GM23338 (cell line): Measurements from ENCODE around the gene ME3. TPM values are rescaled to one million over a fixed set of nuclear protein-coding genes. Genes with fewer than 3 reads are reported as not detected.

ENCODE experiments used
- ATAC-seq: fragments of 200-7000 bp; cut with Tn5 transposase; 3 replicates; pipeline ENCODE4 v1.9.1; 2020
- DNase-seq: peaks from one replicate; pipeline ENCODE4 v3.0.0-alpha.2; 2015; ENCODE audit warnings: low spot score
- H2AFZ ChIP-seq: fragments of 200-600 bp; sonication (generic); 2 replicates; pipeline ENCODE4 v1.8.0; 2016; ENCODE audit warnings: antibody characterized with exemption, mild to moderate bottlenecking, moderate library complexity
- H3F3A ChIP-seq: fragments of 200-600 bp; sonication (generic); replicated peaks from 2 replicates; pipeline ENCODE4 v1.8.0; 2017; ENCODE audit warnings: antibody characterized with exemption, mixed run types, low read depth
- H3K27ac ChIP-seq: fragments of 200-600 bp; sonication (generic); 2 replicates; pipeline ENCODE4 v1.6.1; 2016; ENCODE audit warnings: low read depth
- H3K27me3 ChIP-seq: fragments of 200-600 bp; sonication (generic); 2 replicates; pipeline ENCODE4 v1.8.0; 2016; ENCODE audit warnings: mild to moderate bottlenecking, mixed run types, moderate library complexity; ENCODE audit not compliant: insufficient read depth
- H3K36me3 ChIP-seq: fragments of 200-600 bp; sonication (generic); 2 replicates; pipeline ENCODE4 v1.8.0; 2016; ENCODE audit warnings: mild to moderate bottlenecking; ENCODE audit not compliant: insufficient read depth
- H3K4me1 ChIP-seq: fragments of 200-600 bp; sonication (generic); 2 replicates; pipeline ENCODE4 v1.8.0; 2016; ENCODE audit warnings: mild to moderate bottlenecking, moderate library complexity; ENCODE audit not compliant: insufficient read depth
- H3K4me2 ChIP-seq: fragments of 200-600 bp; sonication (generic); 2 replicates; pipeline ENCODE4 v1.7.1; 2017; ENCODE audit warnings: mixed run types
- H3K4me3 ChIP-seq: fragments of 200-600 bp; sonication (generic); 2 replicates; pipeline ENCODE4 v1.6.1; 2016; ENCODE audit warnings: mixed run types
- H3K79me2 ChIP-seq: fragments of 200-600 bp; sonication (generic); replicated peaks from 2 replicates; pipeline ENCODE4 v1.8.0; 2017; ENCODE audit warnings: mild to moderate bottlenecking; ENCODE audit not compliant: insufficient read depth
- H3K9me2 ChIP-seq: fragments of 200-600 bp; sonication (generic); 2 replicates; pipeline ENCODE4 v1.8.0; 2017; ENCODE audit not compliant: insufficient read depth
- H4K20me1 ChIP-seq: fragments of 200-600 bp; sonication (generic); replicated peaks from 2 replicates; pipeline ENCODE4 v1.8.0; 2017; ENCODE audit warnings: mild to moderate bottlenecking; ENCODE audit not compliant: insufficient read depth
- H3K27ac Mint-ChIP-seq: 2 replicates; pipeline ENCODE4 v1.8.0; 2020; ENCODE audit warnings: inconsistent platforms, mild to moderate bottlenecking, moderate library complexity, mixed read lengths
- H3K27me3 Mint-ChIP-seq: 3 replicates; pipeline ENCODE4 v1.8.0; 2022; ENCODE audit warnings: low read depth, mild to moderate bottlenecking, moderate library complexity, mixed read lengths, inconsistent platforms; ENCODE audit not compliant: insufficient read depth, poor library complexity
- H3K36me3 Mint-ChIP-seq: 3 replicates; pipeline ENCODE4 v1.8.0; 2021; ENCODE audit warnings: low read depth, mild to moderate bottlenecking, inconsistent platforms, moderate library complexity, mixed read lengths
- H3K4me1 Mint-ChIP-seq: 3 replicates; pipeline ENCODE4 v1.8.0; 2020; ENCODE audit warnings: mild to moderate bottlenecking, inconsistent platforms, mixed read lengths
- H3K4me3 Mint-ChIP-seq: 3 replicates; pipeline ENCODE4 v1.8.0; 2021; ENCODE audit warnings: moderate library complexity, mild to moderate bottlenecking, inconsistent platforms, mixed read lengths
- H3K9me3 Mint-ChIP-seq: 3 replicates; pipeline ENCODE4 v1.8.0; 2020; ENCODE audit warnings: moderate library complexity, mild to moderate bottlenecking, inconsistent platforms, mixed read lengths
- CREB1 ChIP-seq: fragments of 250-450 bp; sonication (Bioruptor Pico); IDR thresholded peaks from 2 replicates; pipeline ENCODE4 v1.5.0; 2020; ENCODE audit warnings: low read depth, mild to moderate bottlenecking, moderate library complexity
- ETS1 ChIP-seq: IDR thresholded peaks from 2 replicates; pipeline ENCODE4 v1.6.1; 2016; ENCODE audit warnings: antibody characterized with exemption
- EZH2phosphoT487 ChIP-seq: fragments of 200-600 bp; sonication (generic); IDR thresholded peaks from one replicate; pipeline ENCODE4 v1.8.1; 2018; ENCODE audit warnings: antibody characterized with exemption; ENCODE audit not compliant: unreplicated experiment
- NANOG ChIP-seq: IDR thresholded peaks from 2 replicates; pipeline ENCODE4 v1.6.1; 2016; ENCODE audit warnings: antibody characterized with exemption, borderline replicate concordance
- REST ChIP-seq: IDR thresholded peaks from one replicate; pipeline ENCODE4 v1.6.1; 2018; ENCODE audit warnings: antibody characterized with exemption; ENCODE audit not compliant: unreplicated experiment
- STAT1 ChIP-seq: IDR thresholded peaks from one replicate; pipeline ENCODE4 v1.6.1; 2016; ENCODE audit warnings: antibody characterized with exemption; ENCODE audit not compliant: unreplicated experiment
- ZNF114 ChIP-seq: fragments of 250-450 bp; sonication (Bioruptor Pico); IDR thresholded peaks from 2 replicates; pipeline ENCODE4 v1.5.0; 2020; ENCODE audit warnings: mild to moderate bottlenecking, moderate library complexity
- polyA plus RNA-seq: library from polyadenylated mRNA; unstranded; fragments of >200 nt; fragmentation: Nextera tagmentation; extraction: Ambion mirVana; gene quantifications from 2 replicates; pipeline ENCODE4 v1.2.1, GENCODE V29; 2016
- total RNA-seq: library from RNA; depleted of rRNA; stranded (reverse); fragments of >200 nt; shearing (Covaris generic); gene quantifications from 2 replicates; pipeline ENCODE4 v1.2.3, GENCODE V29; 2014
- TF ChIP-seq, protein P1 (sequence below), 2 experiments: fragments of 200-600 bp in 1 of 2; sonication (generic) in 1 of 2; conservative IDR thresholded peaks; 2 replicates each; pipeline versions ENCODE4 v1.5.1 to v1.6.1; 2016 to 2017; ENCODE audit warnings: antibody characterized with exemption in 2 of 2, low read depth in 2 of 2, mild to moderate bottlenecking in 2 of 2, moderate library complexity in 1 of 2

The ME3 gene
- total and polyA plus RNA-seq, 2 experiments from 2014 or later = 1.3 to 4.0 TPM

DNA sequence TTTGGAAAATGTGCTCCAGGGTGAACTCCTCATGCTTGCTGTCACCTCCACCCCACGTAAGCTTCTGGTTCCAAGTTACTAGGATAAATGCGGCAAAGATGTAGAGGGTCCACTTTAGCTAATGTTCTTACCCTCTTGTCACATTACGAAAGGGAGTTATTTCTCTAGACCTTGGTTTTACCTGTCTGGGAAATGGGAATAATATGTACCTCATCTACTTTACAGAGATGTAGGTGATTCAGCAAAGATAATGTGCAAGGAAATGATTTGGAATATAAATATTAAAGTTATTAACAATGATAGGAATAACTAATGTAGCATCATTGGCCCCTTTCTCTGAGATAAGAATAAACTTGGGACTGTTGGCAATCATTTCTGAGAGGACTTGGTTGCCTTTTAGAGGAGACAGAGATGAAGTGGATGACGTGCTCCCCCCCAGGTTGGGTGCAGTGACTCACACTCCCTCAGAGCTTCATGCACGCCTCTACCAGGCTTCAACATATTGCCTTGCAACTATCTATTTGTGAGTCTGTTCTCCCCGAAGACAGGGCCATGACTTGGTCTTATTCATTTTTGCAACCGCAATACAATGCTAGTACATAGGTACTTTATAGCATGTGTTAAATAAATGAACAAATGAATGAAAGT lies 97.1 kb downstream of the ME3 start:
- H3K27ac ChIP-seq = no peak overlapping the region
- no peak overlapping the region for H3K27ac Mint-ChIP-seq
- no peaks in the 10 kb centered on the region for H3F3A ChIP-seq
- no peaks in the 10 kb centered on the region for H3K79me2 ChIP-seq
- no peak overlapping the region for H3K4me2 ChIP-seq
- H3K4me1 Mint-ChIP-seq = peaks cover 4% of the 10 kb centered on the region; the same call in 2 of the 3 replicates
- H3K9me3 Mint-ChIP-seq = no peaks in the 10 kb centered on the region
- no peak for TF ChIP-seq CREB1 (CRISPR knock-in tag)
- TF ChIP-seq, protein P1, sequence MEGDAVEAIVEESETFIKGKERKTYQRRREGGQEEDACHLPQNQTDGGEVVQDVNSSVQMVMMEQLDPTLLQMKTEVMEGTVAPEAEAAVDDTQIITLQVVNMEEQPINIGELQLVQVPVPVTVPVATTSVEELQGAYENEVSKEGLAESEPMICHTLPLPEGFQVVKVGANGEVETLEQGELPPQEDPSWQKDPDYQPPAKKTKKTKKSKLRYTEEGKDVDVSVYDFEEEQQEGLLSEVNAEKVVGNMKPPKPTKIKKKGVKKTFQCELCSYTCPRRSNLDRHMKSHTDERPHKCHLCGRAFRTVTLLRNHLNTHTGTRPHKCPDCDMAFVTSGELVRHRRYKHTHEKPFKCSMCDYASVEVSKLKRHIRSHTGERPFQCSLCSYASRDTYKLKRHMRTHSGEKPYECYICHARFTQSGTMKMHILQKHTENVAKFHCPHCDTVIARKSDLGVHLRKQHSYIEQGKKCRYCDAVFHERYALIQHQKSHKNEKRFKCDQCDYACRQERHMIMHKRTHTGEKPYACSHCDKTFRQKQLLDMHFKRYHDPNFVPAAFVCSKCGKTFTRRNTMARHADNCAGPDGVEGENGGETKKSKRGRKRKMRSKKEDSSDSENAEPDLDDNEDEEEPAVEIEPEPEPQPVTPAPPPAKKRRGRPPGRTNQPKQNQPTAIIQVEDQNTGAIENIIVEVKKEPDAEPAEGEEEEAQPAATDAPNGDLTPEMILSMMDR (conservative IDR thresholded peaks at IDR 0.05; ENCODE audit: low read depth in 2 of 2) = no peak
- no peak for TF ChIP-seq NANOG
- TF ChIP-seq STAT1 = no peak
- no peak for TF ChIP-seq ETS1
- TF ChIP-seq EZH2phosphoT487 = no peak
- no peak for TF ChIP-seq REST
- no peak for TF ChIP-seq ZNF114
- H3K36me3 Mint-ChIP-seq = no peaks in the 10 kb centered on the region
- no peak overlapping the region for H3K4me3 Mint-ChIP-seq
- H2AFZ ChIP-seq = no peak overlapping the region
- H3K4me3 ChIP-seq = no peak overlapping the region
- H3K27me3 Mint-ChIP-seq = peaks cover 5% of the 10 kb centered on the region
- no peaks in the 10 kb centered on the region for H4K20me1 ChIP-seq
- ATAC-seq (no peak), DNase-seq (no peak)
- no peaks in the 10 kb centered on the region for H3K36me3 ChIP-seq
- no peaks in the 10 kb centered on the region for H3K27me3 ChIP-seq
- H3K9me2 ChIP-seq = no peaks in the 10 kb centered on the region
- H3K4me1 ChIP-seq = no peaks in the 10 kb centered on the region
